ENCODE measurements around the gene KLHL29.

KLHL29 gene

GRCh38 chr2:23632831-23633395 lies 247.9 kb downstream of the KLHL29 start:
- no peaks in the 10 kb centered on the region for H3K36me3 Mint-ChIP-seq (ENCODE audit: low read depth)
- H3K27ac Mint-ChIP-seq = no peak overlapping the region
- H3K4me3 Mint-ChIP-seq = no peak overlapping the region

GRCh38 chr2:23633966-23634365 lies 249.0 kb downstream of the KLHL29 start:
- Mint-ChIP-seq H3K9me3 (no peaks in the 10 kb centered on the region), H3K4me1 (ENCODE audit: low read depth) (no peaks in the 10 kb centered on the region), H3K27ac (no peak overlapping the region), H3K4me3 (no peak overlapping the region), H3K27me3 (ENCODE audit: low read depth) (no peaks in the 10 kb centered on the region), H3K36me3 (ENCODE audit: low read depth) (no peaks in the 10 kb centered on the region)

More at GRCh38 chr2:23632831-23633395, 247.9 kb downstream of the KLHL29 start:
- no peaks in the 10 kb centered on the region for H3K27me3 Mint-ChIP-seq (ENCODE audit: low read depth)
- H3K4me1 Mint-ChIP-seq (ENCODE audit: low read depth) = no peaks in the 10 kb centered on the region
- H3K9me3 Mint-ChIP-seq = no peaks in the 10 kb centered on the region

- Mint-ChIP-seq H3K4me3 (no peak overlapping the region), H3K27ac (no peak overlapping the region), H3K36me3 (ENCODE audit: low read depth) (no peaks in the 10 kb centered on the region), H3K9me3 (no peaks in the 10 kb centered on the region), H3K27me3 (ENCODE audit: low read depth) (no peaks in the 10 kb centered on the region), H3K4me1 (ENCODE audit: low read depth) (no peaks in the 10 kb centered on the region)
Observed at GRCh38 chr2:23635442-23636340, 250.7 kb downstream of the KLHL29 start.

GRCh38 chr2:23636426-23636825 lies 251.4 kb downstream of the KLHL29 start:
- H3K4me3 Mint-ChIP-seq = no peak overlapping the region
- H3K36me3 Mint-ChIP-seq (ENCODE audit: low read depth) = no peaks in the 10 kb centered on the region
- no peaks in the 10 kb centered on the region for H3K9me3 Mint-ChIP-seq
- no peaks in the 10 kb centered on the region for H3K27me3 Mint-ChIP-seq (ENCODE audit: low read depth)
- H3K4me1 Mint-ChIP-seq (ENCODE audit: low read depth) = no peaks in the 10 kb centered on the region
- H3K27ac Mint-ChIP-seq = no peak overlapping the region

GRCh38 chr2:23637011-23637778 lies 252.2 kb downstream of the KLHL29 start:
- Mint-ChIP-seq H3K4me3 (no peak overlapping the region), H3K27ac (no peak overlapping the region), H3K27me3 (ENCODE audit: low read depth) (no peaks in the 10 kb centered on the region), H3K36me3 (ENCODE audit: low read depth) (no peaks in the 10 kb centered on the region), H3K4me1 (ENCODE audit: low read depth) (no peaks in the 10 kb centered on the region), H3K9me3 (no peaks in the 10 kb centered on the region)

- H3K27ac Mint-ChIP-seq = no peak overlapping the region
- H3K9me3 Mint-ChIP-seq = no peaks in the 10 kb centered on the region
- no peak overlapping the region for H3K4me3 Mint-ChIP-seq
- H3K4me1 Mint-ChIP-seq (ENCODE audit: low read depth) = no peaks in the 10 kb centered on the region
- H3K27me3 Mint-ChIP-seq (ENCODE audit: low read depth) = no peaks in the 10 kb centered on the region
- no peaks in the 10 kb centered on the region for H3K36me3 Mint-ChIP-seq (ENCODE audit: low read depth)
Observed at GRCh38 chr2:23639406-23639982, 254.5 kb downstream of the KLHL29 start.

- no peaks in the 10 kb centered on the region for H3K36me3 Mint-ChIP-seq (ENCODE audit: low read depth)
- H3K4me3 Mint-ChIP-seq = no peak overlapping the region
- H3K4me1 Mint-ChIP-seq (ENCODE audit: low read depth) = no peaks in the 10 kb centered on the region
- H3K27ac Mint-ChIP-seq = no peak overlapping the region
- H3K27me3 Mint-ChIP-seq (ENCODE audit: low read depth) = no peaks in the 10 kb centered on the region
- H3K9me3 Mint-ChIP-seq = no peaks in the 10 kb centered on the region
Observed at GRCh38 chr2:23640711-23641110, 255.7 kb downstream of the KLHL29 start.

GRCh38 chr2:23642516-23642915 lies 257.5 kb downstream of the KLHL29 start:
- H3K4me3 Mint-ChIP-seq = no peak overlapping the region
- H3K27ac Mint-ChIP-seq = no peak overlapping the region
- no peaks in the 10 kb centered on the region for H3K4me1 Mint-ChIP-seq (ENCODE audit: low read depth)
- H3K27me3 Mint-ChIP-seq (ENCODE audit: low read depth) = no peaks in the 10 kb centered on the region
- no peaks in the 10 kb centered on the region for H3K36me3 Mint-ChIP-seq (ENCODE audit: low read depth)
- H3K9me3 Mint-ChIP-seq = no peaks in the 10 kb centered on the region

GRCh38 chr2:23645230-23645808 lies 260.3 kb downstream of the KLHL29 start:
- no peaks in the 10 kb centered on the region for H3K27me3 Mint-ChIP-seq (ENCODE audit: low read depth)
- no peaks in the 10 kb centered on the region for H3K4me1 Mint-ChIP-seq (ENCODE audit: low read depth)
- no peak overlapping the region for H3K4me3 Mint-ChIP-seq
- H3K9me3 Mint-ChIP-seq = no peaks in the 10 kb centered on the region
- H3K27ac Mint-ChIP-seq = no peak overlapping the region
- no peaks in the 10 kb centered on the region for H3K36me3 Mint-ChIP-seq (ENCODE audit: low read depth)

- no peak overlapping the region for H3K27ac Mint-ChIP-seq
- H3K36me3 Mint-ChIP-seq (ENCODE audit: low read depth) = no peaks in the 10 kb centered on the region
- no peaks in the 10 kb centered on the region for H3K9me3 Mint-ChIP-seq
- H3K27me3 Mint-ChIP-seq (ENCODE audit: low read depth) = no peaks in the 10 kb centered on the region
- no peak overlapping the region for H3K4me3 Mint-ChIP-seq
- no peaks in the 10 kb centered on the region for H3K4me1 Mint-ChIP-seq (ENCODE audit: low read depth)
Observed at GRCh38 chr2:23647563-23647962, 262.6 kb downstream of the KLHL29 start.

- Mint-ChIP-seq H3K4me1 (ENCODE audit: low read depth) (no peaks in the 10 kb centered on the region), H3K4me3 (no peak overlapping the region), H3K9me3 (no peaks in the 10 kb centered on the region), H3K27ac (no peak overlapping the region), H3K36me3 (ENCODE audit: low read depth) (no peaks in the 10 kb centered on the region), H3K27me3 (ENCODE audit: low read depth) (no peaks in the 10 kb centered on the region)
Observed at GRCh38 chr2:23649303-23649702, 264.3 kb downstream of the KLHL29 start.

GRCh38 chr2:23649819-23650218 lies 264.8 kb downstream of the KLHL29 start:
- no peaks in the 10 kb centered on the region for H3K27me3 Mint-ChIP-seq (ENCODE audit: low read depth)
- H3K9me3 Mint-ChIP-seq = no peaks in the 10 kb centered on the region
- no peaks in the 10 kb centered on the region for H3K4me1 Mint-ChIP-seq (ENCODE audit: low read depth)
- H3K36me3 Mint-ChIP-seq (ENCODE audit: low read depth) = no peaks in the 10 kb centered on the region
- H3K27ac Mint-ChIP-seq = no peak overlapping the region
- no peak overlapping the region for H3K4me3 Mint-ChIP-seq

- no peaks in the 10 kb centered on the region for H3K4me1 Mint-ChIP-seq (ENCODE audit: low read depth)
- H3K27ac Mint-ChIP-seq = no peak overlapping the region
- H3K27me3 Mint-ChIP-seq (ENCODE audit: low read depth) = no peaks in the 10 kb centered on the region
- H3K9me3 Mint-ChIP-seq = no peaks in the 10 kb centered on the region
- no peak overlapping the region for H3K4me3 Mint-ChIP-seq
- no peaks in the 10 kb centered on the region for H3K36me3 Mint-ChIP-seq (ENCODE audit: low read depth)
Observed at GRCh38 chr2:23651187-23652080, 266.5 kb downstream of the KLHL29 start.
